HG03095 (cell line): ENCODE measurements around the gene AEN.
A peak's percentile ranks its signal among the peaks of the same experiment; 100 is the strongest.

Experiments
- ATAC-seq: cut with Tn5 transposase; IDR thresholded peaks from one replicate; pipeline ENCODE4 v1.9.1; 2021; ENCODE audit warnings: moderate library complexity; ENCODE audit not compliant: unreplicated experiment

The AEN gene

GRCh38 chr15:88649753-88650551 is 28.8 kb downstream of the AEN start:
- ATAC-seq = no peak

DNA sequence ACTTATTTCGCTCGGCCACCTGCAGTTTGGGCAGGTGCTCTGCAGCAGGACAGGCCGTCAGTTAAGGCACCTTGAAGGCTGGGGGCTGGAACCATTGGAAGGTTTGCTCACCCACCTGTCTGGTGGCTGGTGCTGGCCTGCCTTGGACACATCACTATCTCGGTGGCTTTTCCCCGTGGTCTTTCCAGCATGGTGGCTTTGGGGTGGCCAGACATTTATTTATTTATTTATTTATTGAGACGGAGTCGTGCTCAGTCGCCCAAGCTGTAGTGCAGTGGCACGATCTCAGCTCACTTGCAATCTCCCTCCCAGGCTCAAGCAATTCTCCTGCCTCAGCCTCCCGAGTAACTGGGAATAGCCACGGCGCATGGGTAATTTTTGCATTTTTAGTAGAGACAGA is 29.4 kb downstream of the AEN start:
- ATAC-seq = no peak

DNA sequence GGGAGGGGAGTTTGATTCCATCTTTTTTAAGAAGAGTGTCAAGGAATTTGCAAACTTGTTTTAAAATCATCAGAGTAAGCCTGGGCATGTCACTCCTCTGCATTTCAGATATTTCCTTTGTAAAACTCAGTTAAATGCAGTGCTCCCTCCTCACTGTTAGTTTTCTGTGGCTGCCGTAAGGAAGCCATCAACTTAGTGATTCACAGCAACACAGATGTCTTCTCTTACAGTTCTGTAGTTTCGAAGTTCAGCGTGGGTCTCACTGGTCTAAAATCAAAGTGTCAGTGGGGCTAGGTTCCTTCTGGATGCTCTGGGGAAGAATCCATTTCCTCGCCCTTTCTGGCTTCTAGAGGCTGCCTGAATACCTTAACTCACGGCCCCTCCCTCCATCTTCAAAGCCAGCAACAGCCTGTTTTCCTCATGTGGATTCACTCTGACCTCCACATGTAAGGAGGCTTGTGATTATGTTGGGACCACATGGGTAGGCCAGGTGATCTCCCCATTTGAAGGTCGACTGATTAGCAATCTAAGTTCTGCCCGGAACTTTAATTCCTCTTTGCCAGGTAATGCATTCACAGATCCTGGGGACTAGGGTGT is 30.1 kb downstream of the AEN start:
- no peak for ATAC-seq

DNA sequence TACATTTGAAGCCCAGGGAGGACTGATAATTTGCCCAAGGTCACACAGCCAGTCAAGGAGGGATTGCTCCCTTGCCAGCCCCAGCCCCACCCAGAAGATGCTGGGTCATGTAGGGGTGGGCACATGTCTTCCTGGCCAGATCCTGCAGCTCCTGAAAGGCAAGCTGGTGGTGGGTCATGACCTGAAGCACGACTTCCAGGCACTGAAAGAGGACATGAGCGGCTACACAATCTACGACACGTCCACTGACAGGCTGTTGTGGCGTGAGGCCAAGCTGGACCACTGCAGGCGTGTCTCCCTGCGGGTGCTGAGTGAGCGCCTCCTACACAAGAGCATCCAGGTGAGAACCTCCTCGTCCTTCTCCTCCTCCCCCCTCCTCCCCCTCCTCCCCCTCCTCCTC is 30.8 kb downstream of the AEN start:
- no peak for ATAC-seq

DNA sequence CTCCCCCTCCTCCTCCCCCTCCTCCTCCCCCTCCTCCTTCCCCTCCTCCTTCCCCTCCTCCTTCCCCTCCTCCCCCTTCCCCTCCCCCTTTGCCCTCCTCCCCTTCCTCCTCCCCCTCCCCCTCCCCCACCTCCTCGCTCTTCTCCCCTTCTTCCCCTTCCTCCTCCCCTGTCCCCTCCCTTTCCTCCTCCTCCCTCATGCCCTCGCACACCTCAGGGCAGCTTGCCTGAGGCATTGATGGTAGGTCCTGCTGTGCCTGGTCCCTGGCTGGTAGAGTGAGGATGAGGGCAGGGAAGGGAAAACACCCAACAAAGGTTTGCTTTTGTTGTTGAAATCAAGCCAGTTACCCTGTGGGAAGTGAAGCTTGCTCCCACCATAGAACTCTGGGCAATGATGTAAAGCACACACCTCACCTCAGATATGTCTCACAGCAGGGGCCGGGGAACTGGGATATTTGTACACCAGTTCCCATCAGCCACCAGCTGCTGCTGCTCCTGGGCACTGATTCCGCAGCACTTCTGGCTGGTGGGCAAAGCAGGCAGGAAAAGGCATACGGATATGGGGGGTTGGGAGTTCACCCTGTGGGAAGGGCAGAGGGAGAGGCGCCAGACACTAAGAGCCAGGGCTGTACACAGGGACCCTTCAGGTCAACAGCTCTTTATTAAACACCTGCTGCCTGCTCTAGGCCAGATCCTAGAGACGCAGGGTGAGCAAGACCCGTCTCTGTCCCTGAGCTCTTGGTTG is 31.5 kb downstream of the AEN start:
- ATAC-seq = no peak

DNA sequence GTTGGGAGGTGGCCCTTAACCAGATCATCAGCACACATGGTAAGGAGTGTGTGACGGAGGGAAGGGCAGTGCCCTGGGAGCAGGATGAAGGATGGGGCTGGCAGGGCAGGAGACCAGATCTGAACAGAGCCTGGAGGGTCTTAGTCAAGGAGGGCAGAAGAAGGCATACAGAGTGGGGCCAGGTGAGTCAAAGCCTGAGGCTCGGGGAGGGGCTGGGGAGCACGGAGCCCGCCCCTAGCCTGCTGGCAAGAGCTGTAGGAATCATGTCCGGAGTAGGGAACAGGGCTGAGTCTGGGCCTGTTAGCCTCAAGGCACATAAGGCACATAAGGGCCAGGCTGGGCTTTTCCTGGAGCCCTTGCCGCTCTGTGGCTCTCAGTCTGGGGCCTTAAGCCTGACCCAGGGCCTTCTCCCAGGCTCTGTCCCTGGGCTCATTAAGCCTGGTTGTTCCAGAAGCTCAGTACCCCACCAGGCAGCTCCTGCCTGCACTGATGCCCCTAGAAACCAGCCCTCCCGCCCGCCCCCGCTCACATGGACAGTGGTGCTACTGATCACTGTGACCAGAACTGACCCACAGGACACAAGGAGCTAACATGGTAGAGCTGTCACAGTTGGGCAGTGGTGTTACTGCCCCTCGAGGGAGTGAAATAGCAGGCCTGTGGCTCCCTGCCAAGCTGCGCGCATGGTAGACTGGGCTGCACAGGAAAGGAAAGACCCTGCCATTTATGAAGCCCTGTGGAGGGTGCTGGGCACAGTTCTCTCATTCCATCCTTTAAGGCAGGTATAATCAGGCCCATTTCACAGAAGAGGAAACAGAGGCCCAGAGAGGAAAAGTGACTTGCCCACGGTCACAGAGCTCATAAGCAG is 32.3 kb downstream of the AEN start:
- no peak for ATAC-seq

- no peak for ATAC-seq
Measured at GRCh38 chr15:88654430-88655102, 33.4 kb downstream of the AEN start.

GRCh38 chr15:88655103-88655553 is 34.0 kb downstream of the AEN start:
- no peak for ATAC-seq

DNA sequence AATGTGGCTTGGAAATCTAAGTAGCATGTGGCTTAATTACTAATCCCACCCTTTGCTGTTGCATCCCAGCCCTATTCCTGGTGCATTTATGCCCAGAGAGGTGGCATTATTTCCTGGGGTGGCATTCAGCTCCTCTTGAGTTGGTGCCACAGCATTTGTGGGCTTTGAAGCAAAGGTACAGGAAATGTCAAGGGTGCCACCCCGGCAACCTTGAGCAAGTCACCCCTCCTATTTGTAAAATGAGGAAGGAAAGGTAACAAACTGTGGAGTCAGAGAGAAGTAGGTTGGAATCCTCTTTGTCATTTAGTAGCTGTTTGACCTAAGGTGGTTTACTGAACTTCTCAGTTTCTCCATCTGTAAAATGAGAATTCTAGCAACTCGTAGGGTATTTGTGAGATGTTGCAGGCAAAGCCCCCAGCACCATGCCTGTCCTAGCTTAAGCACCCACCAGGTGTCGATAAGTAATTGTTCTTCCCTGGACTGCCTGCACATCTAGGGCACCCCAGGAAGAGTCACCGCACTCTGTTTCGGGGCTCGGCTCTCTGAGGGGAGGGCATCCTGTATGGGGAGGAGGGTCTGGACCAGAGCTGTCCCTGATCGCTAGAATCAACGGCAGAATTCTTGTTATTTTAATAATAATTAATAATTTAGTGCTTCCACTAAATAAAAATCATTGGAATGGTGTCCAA is 34.8 kb downstream of the AEN start:
- no peak for ATAC-seq

DNA sequence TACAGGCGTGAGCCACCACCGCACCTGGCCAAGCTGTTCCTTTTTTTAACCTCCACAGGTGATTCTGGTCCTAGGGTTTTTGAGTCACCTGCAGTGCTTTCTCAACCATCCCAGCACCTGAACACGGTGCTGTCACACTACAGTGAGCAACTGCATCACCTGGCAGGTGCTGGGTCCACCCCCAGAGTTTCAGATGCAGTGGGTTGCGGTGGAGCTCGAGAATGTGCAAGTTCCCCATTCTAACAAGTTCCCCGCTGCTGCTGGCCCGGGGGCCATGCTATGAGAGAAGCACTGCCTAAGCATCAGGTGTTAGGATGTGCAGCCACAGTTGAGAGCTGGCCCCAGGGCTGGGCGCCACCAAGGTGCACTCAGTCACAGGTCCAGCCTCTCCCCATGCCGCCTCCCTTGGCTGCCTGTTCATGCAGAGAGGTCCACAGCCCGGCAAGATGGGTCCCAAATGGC is 35.7 kb downstream of the AEN start:
- ATAC-seq = peak; percentile 95

DNA sequence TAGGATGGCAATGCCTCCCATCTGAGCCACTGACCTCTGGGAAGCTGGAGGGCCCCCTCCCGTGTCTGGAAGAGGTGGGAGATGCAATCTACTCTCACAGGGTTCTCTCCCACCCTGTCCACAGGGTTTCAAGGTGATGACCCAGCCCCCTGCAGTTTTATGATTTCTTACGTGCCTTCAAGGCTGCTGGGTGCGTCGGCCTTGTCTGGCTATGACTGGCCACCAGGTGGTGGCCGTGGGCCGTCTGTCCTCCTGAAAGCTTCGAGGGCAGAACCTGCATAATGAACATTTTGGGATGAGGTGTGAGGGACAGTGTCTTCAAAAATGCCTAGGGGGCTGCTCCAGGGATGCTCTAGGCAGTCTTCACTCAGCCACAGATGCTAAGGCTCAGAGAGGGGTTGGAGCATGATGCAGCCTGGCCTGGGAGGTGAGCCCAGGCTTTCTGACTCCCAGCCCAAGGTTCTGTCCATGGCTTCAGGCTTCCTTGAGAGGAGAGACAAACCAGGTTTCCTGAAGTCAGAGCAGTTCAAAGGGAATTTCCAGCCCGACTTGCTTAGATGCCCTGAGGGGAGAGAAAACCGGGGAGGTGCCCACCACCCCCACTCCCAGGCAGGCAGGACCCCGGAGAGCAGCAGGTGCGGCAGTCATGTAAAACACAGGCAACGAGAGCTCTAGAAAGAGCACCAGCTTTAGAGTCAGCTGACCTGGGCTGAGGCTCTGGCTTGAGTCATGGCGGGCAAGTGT is 36.4 kb downstream of the AEN start:
- no peak for ATAC-seq

DNA sequence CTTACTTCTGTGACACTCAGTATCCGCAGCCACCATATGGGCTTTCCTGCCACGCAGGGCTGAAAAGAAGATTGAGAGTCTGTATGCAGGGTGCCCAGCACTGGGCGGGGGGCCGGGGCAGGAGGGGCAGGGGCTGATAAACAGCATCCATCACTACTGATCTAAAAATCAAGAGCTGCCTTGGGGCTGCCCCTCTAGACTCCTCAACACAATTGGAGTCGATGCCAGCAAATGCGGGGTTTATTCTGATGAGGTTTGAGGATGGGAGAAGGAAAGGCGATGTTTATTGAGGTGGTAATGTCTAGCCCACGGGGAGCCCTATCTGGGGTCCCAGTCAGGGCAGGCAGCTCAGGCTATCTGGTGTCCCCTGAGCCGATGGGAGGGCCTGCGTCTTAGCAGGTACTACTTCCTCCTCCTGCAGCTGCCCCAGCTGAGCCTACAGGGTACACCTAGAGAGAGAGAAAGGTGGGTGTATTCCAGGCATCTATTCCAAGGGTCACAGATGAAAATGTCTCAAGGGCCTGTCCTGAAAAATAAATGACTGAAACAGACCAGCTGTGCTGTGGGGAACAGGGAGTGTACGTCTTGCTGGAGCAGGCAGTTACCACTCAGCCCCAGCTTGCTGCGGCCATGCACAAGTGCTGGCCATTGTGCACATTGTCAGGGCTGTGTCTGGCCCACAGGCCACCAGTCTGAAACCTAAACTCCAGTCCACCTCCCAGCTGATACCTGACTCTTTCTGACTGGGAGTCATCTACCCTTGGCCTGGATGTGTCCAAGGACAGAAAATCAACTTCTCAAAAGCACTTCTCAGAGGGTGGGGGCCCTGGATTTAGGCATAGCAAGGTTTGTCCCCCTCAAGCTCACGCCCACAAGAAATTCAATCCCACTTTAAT is 37.2 kb downstream of the AEN start:
- ATAC-seq = no peak

DNA sequence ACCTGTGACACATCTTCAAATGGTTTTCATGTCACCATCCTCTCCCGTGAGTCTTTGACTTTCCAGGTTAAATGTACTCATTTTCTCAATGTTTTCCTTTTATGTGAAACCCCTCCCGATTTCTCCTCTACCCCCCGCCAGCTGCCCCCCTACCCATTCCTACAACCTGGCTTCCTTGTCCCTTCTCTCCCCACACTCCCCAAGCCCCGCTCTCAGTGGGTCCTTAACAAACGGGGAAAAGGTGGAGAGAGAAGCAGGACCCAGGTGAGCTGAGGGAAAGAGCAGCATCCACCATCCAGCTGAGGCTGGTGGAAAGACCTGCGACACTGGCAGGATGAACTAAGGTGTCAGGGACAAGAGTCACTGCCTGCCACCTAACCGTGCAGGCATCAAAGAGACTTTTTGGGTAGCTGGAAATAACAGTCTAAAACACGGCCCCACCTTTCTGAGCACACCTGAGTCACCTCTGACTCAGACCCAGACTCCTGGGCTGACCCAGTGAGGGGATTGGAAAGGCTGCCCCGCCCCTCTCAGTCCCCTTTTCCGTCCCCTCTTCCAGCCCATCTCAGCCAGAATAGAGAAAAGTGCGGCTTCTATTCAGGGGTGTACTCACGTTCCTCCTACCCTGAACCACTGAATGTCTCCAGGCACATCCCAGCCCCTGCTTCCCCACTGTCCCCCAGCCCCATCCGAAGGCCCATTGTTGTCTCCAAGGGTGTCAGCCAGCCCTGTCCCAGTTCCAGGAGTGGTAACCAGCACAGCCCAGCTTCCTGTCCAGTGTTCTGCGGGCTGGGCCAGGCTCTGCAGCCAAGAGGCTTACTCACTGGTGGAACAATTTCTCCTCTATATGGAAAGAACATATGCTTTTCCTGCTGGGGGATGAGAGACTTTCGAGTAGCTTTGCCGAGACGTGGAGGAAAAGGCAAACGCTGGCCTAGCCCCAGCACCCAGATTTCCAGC is 38.1 kb downstream of the AEN start:
- no peak for ATAC-seq

- ATAC-seq = no peak
Measured at GRCh38 chr15:88661041-88661700, 40.0 kb downstream of the AEN start.

DNA sequence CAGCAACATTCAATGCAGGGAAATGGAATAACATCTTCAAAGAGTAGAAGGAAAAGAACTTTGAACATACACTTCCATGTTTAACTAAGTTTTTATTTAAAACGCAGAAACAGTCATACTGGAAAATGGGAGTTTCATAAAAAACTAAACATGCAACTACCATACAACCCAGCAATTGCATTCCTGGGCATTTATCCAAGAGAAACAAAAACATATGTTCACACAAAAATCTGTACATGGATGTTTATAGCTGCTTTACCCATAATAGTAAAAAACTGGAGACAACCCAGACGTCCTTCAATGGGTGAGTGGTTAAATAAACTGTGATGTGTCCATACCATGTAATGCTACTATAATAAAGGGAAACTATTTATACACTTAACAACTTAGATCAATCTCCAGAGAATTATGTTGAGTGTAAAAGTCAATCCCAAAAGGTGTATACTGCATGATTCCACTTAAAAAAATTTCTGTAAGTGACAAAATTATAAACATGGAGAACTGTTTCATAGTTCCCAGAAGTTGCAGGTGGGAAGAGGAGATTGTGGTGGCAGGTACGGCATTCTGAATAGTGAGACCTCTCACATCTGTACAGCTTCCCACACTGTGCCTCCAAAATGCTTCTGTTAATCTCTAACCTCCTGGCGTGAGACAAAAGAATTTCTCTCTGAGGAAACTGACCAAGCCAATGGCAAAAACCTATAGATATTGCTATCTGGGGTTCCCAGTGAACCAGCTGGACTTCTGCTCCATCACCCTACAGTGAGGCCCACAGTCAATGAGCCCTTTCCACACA is 40.8 kb downstream of the AEN start:
- ATAC-seq = no peak
